Epithelial cell of esophagus (primary cell): ENCODE data around the gene OR11A1.
"Not testable (repeated sequence)": the region's sequence is repeated elsewhere in the genome, so short reads cannot be mapped to it uniquely, and the experiment has no call there.

Experiments used
- DNase-seq: peaks from one replicate; pipeline ENCODE4 v3.0.0; 2010; ENCODE audit warnings: low read depth
- H3K4me3 ChIP-seq: 2 replicates; pipeline ENCODE4 v1.5.1; 2011; ENCODE audit warnings: mild to moderate bottlenecking, low read length, control low read depth
- CTCF ChIP-seq: IDR thresholded peaks from 2 replicates; pipeline ENCODE4 v1.5.1; 2011; ENCODE audit warnings: low read depth, mild to moderate bottlenecking, low read length, control low read depth, inconsistent platforms; ENCODE audit not compliant: insufficient read depth; ENCODE audit errors: missing control alignments

Gene OR11A1

GRCh38 chr6:29442719-29443118 lies 14.2 kb downstream of the OR11A1 start:
- no peak overlapping the region for H3K4me3 ChIP-seq
- no peak for TF ChIP-seq CTCF
- DNase-seq = peak; percentile 8

- TF ChIP-seq CTCF = no peak
- H3K4me3 ChIP-seq = no peak within 1 kb of the TSS
- DNase-seq = no peak
Observed at GRCh38 chr6:29439006-29439405, 17.9 kb downstream of the OR11A1 start, which contains the start of gene OR10C1. OR10C1 (plus strand) TSS chr6:29439306; CDS start chr6:29440016, 710 bp downstream.

- H3K4me3 ChIP-seq, DNase-seq: not testable (repeated sequence)
Observed at GRCh38 chr6:29436730-29437129, 20.1 kb downstream of the OR11A1 start.

GRCh38 chr6:29426654-29427053 lies 30.2 kb downstream of the OR11A1 start:
- TF ChIP-seq CTCF = no peak
- DNase-seq = no peak
- no peak overlapping the region for H3K4me3 ChIP-seq

- TF ChIP-seq CTCF = no peak
- DNase-seq = no peak
- H3K4me3 ChIP-seq = no peak overlapping the region
Observed at GRCh38 chr6:29425075-29425474, 31.8 kb downstream of the OR11A1 start.

GRCh38 chr6:29424575-29424974 lies 32.3 kb downstream of the OR11A1 start:
- TF ChIP-seq CTCF = no peak
- H3K4me3 ChIP-seq = no peak overlapping the region
- peak; percentile 5 for DNase-seq

- no peak for TF ChIP-seq CTCF
- H3K4me3 ChIP-seq = no peak overlapping the region
- no peak for DNase-seq
Observed at GRCh38 chr6:29424168-29424567, 32.7 kb downstream of the OR11A1 start.

GRCh38 chr6:29419516-29419915 lies 37.4 kb downstream of the OR11A1 start:
- no peak overlapping the region for H3K4me3 ChIP-seq
- TF ChIP-seq CTCF = no peak
- DNase-seq = no peak
